Measurements from ENCODE around the gene HHLA2.

Gene HHLA2

GRCh38 chr3:108300103-108300849 lies 3.9 kb downstream of the HHLA2 start:
- no peak for DNase-seq (ENCODE audit: low read depth in 2 of 2)

GRCh38 chr3:108301695-108302404 lies 5.5 kb downstream of the HHLA2 start:
- DNase-seq (ENCODE audit: low read depth in 2 of 2), result no peak

- DNase-seq (ENCODE audit: low read depth in 2 of 2), result no peak
Measured at GRCh38 chr3:108302570-108302969, 6.2 kb downstream of the HHLA2 start.

- no peak for DNase-seq (ENCODE audit: low read depth in 2 of 2)
Measured at GRCh38 chr3:108305484-108306172, 9.3 kb downstream of the HHLA2 start.

- no peak for DNase-seq (ENCODE audit: low read depth in 2 of 2)
Measured at GRCh38 chr3:108311797-108312196, 15.4 kb downstream of the HHLA2 start.

GRCh38 chr3:108312656-108313055 lies 16.3 kb downstream of the HHLA2 start:
- DNase-seq (ENCODE audit: low read depth in 2 of 2), result no peak

GRCh38 chr3:108315767-108316301 lies 19.5 kb downstream of the HHLA2 start:
- DNase-seq (ENCODE audit: low read depth in 2 of 2), result no peak

GRCh38 chr3:108319428-108320082 lies 23.2 kb downstream of the HHLA2 start:
- no peak for DNase-seq (ENCODE audit: low read depth in 2 of 2)

GRCh38 chr3:108320746-108321350 lies 24.5 kb downstream of the HHLA2 start:
- no peak for DNase-seq (ENCODE audit: low read depth in 2 of 2)

GRCh38 chr3:108322352-108322751 lies 26.0 kb downstream of the HHLA2 start:
- DNase-seq (ENCODE audit: low read depth in 2 of 2), result peak in 1 of 2 donors; percentile 15

GRCh38 chr3:108324177-108324576 lies 27.8 kb downstream of the HHLA2 start:
- DNase-seq (ENCODE audit: low read depth in 2 of 2), result no peak

GRCh38 chr3:108327168-108327567 lies 30.8 kb downstream of the HHLA2 start:
- no peak for DNase-seq (ENCODE audit: low read depth in 2 of 2)

- DNase-seq (ENCODE audit: low read depth in 2 of 2), result no peak
Measured at GRCh38 chr3:108328821-108329486, 32.6 kb downstream of the HHLA2 start.

- no peak for DNase-seq (ENCODE audit: low read depth in 2 of 2)
Measured at GRCh38 chr3:108329508-108329907, 33.2 kb downstream of the HHLA2 start.

GRCh38 chr3:108329947-108330346 lies 33.6 kb downstream of the HHLA2 start:
- DNase-seq (ENCODE audit: low read depth in 2 of 2), result no peak

- DNase-seq (ENCODE audit: low read depth in 2 of 2), result no peak
Measured at GRCh38 chr3:108331792-108332191, 35.4 kb downstream of the HHLA2 start.

GRCh38 chr3:108333961-108334360 lies 37.6 kb downstream of the HHLA2 start:
- no peak for DNase-seq (ENCODE audit: low read depth in 2 of 2)

- no peak for DNase-seq (ENCODE audit: low read depth in 2 of 2)
Measured at GRCh38 chr3:108334701-108335100, 38.4 kb downstream of the HHLA2 start.

- DNase-seq (ENCODE audit: low read depth in 2 of 2), result no peak
Measured at GRCh38 chr3:108338901-108339545, 42.7 kb downstream of the HHLA2 start.

- DNase-seq (ENCODE audit: low read depth in 2 of 2), result no peak
Measured at GRCh38 chr3:108341911-108342310, 45.6 kb downstream of the HHLA2 start.
